NT2/D1 (cell line): Measurements from ENCODE around the gene CHRNA1.
"Not testable (repeated sequence)": the region's sequence is repeated elsewhere in the genome, so short reads cannot be mapped to it uniquely, and the experiment has no call there.

Source experiments
- DNase-seq: peaks from one replicate; pipeline ENCODE4 v3.0.0-alpha.2; 2011; ENCODE audit warnings: low read depth, low spot score
- H3K27me3 ChIP-seq: 2 replicates; pipeline ENCODE4 v1.6.0; 2011; ENCODE audit warnings: mild to moderate bottlenecking; ENCODE audit not compliant: insufficient read length, insufficient read depth
- H3K36me3 ChIP-seq: 2 replicates; pipeline ENCODE4 v1.6.1; 2011; ENCODE audit warnings: mild to moderate bottlenecking, low read length, mixed read lengths; ENCODE audit not compliant: insufficient read depth, insufficient read length
- H3K4me1 ChIP-seq: 2 replicates; pipeline ENCODE4 v1.5.1; 2011; ENCODE audit not compliant: insufficient read depth, insufficient read length
- H3K4me3 ChIP-seq: 2 replicates; pipeline ENCODE4 v1.5.1; 2011; ENCODE audit warnings: low read depth; ENCODE audit not compliant: insufficient read length
- H3K9ac ChIP-seq: 2 replicates; pipeline ENCODE4 v1.6.0; 2011; ENCODE audit warnings: low read depth; ENCODE audit not compliant: insufficient read length
- H3K9me3 ChIP-seq: 2 replicates; pipeline ENCODE4 v1.5.1; 2011; ENCODE audit warnings: mild to moderate bottlenecking, low read length; ENCODE audit not compliant: insufficient read depth
- SUZ12 ChIP-seq: IDR thresholded peaks from 2 replicates; pipeline ENCODE4 v1.6.1; 2011; ENCODE audit not compliant: insufficient read length, insufficient read depth; ENCODE audit errors: extremely low read depth
- YY1 ChIP-seq: IDR thresholded peaks from 2 replicates; pipeline ENCODE4 v1.6.1; 2011; ENCODE audit not compliant: insufficient read length, insufficient read depth
- ZNF274 ChIP-seq: IDR thresholded peaks from 2 replicates; pipeline ENCODE4 v1.6.1; 2011; ENCODE audit warnings: mild to moderate bottlenecking, low read depth, low read length

The CHRNA1 gene

GRCh38 chr2:174716785-174717184 is 47.5 kb downstream of the CHRNA1 start:
- TF ChIP-seq SUZ12 = no peak
- TF ChIP-seq ZNF274 = no peak
- TF ChIP-seq YY1 = no peak
- no peak for DNase-seq
- Histone ChIP-seq H3K4me3 (no peak overlapping the region), H3K4me1 (no peaks in the 10 kb centered on the region), H3K27me3 (no peaks in the 10 kb centered on the region), H3K9ac (no peak overlapping the region), H3K9me3 (peaks cover 6% of the 10 kb centered on the region; the same call in 1 of the 2 replicates), H3K36me3 (no peaks in the 10 kb centered on the region)

- Histone ChIP-seq H3K9ac (no peak overlapping the region), H3K4me1 (no peaks in the 10 kb centered on the region), H3K9me3 (peaks cover 10% of the 10 kb centered on the region; the same call in 1 of the 2 replicates), H3K36me3 (no peaks in the 10 kb centered on the region), H3K27me3 (no peaks in the 10 kb centered on the region), H3K4me3 (no peak overlapping the region)
- no peak for DNase-seq
- TF ChIP-seq YY1 (no peak), SUZ12 (no peak), ZNF274 (no peak)
These were observed 50.6 kb downstream of the CHRNA1 start for GRCh38 chr2:174713686-174714085.

- H3K4me1 ChIP-seq = no peaks in the 10 kb centered on the region
- no peaks in the 10 kb centered on the region for H3K27me3 ChIP-seq
- TF ChIP-seq YY1 (no peak), ZNF274 (no peak), SUZ12 (no peak)
- no peak for DNase-seq
- no peaks in the 10 kb centered on the region for H3K36me3 ChIP-seq
- no peak overlapping the region for H3K4me3 ChIP-seq
- H3K9me3 ChIP-seq = peaks cover 10% of the 10 kb centered on the region; the same call in 1 of the 2 replicates
- H3K9ac ChIP-seq = no peak overlapping the region
These were observed 53.1 kb downstream of the CHRNA1 start for GRCh38 chr2:174711206-174711605.

- H3K27me3 ChIP-seq, H3K9ac ChIP-seq, H3K4me3 ChIP-seq, H3K9me3 ChIP-seq, H3K36me3 ChIP-seq, DNase-seq, H3K4me1 ChIP-seq: not testable (repeated sequence)
These were observed 54.8 kb downstream of the CHRNA1 start for GRCh38 chr2:174709416-174710004.

DNA sequence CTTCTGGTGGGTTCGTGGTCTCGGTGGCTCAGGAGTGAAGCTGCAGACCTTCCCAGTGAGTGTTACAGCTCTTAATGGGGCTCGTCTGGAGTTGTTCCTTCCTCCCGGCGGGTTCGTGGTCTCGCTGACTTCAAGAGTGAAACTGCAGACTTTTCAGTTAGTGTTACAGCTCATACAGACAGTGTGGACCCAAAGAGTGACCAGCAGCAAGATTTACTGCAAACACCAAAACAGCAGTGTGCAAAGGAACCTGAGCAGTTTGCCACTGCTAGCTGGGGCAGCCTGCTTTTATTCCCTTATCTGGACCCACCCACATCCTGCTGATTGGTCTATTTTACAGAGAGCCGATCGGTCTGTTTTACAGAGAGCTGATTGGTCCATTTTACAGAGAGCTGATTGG is 55.6 kb downstream of the CHRNA1 start:
- DNase-seq = no peak
- H3K4me3 ChIP-seq = no peak overlapping the region
- H3K4me1 ChIP-seq = no peaks in the 10 kb centered on the region
- no peaks in the 10 kb centered on the region for H3K27me3 ChIP-seq
- TF ChIP-seq YY1 (no peak), SUZ12 (no peak), ZNF274 (no peak)
- H3K9ac ChIP-seq = no peak overlapping the region
- H3K9me3 ChIP-seq = peaks cover 10% of the 10 kb centered on the region; the same call in 1 of the 2 replicates
- H3K36me3 ChIP-seq = no peaks in the 10 kb centered on the region

- Histone ChIP-seq H3K9me3 (peaks cover 9% of the 10 kb centered on the region; the same call in 1 of the 2 replicates), H3K36me3 (no peaks in the 10 kb centered on the region), H3K9ac (no peak overlapping the region), H3K4me3 (no peak overlapping the region), H3K4me1 (no peaks in the 10 kb centered on the region), H3K27me3 (no peaks in the 10 kb centered on the region)
- no peak for DNase-seq
- TF ChIP-seq SUZ12 (no peak), ZNF274 (no peak), YY1 (no peak)
These were observed 59.0 kb downstream of the CHRNA1 start for GRCh38 chr2:174705321-174705720.

DNA sequence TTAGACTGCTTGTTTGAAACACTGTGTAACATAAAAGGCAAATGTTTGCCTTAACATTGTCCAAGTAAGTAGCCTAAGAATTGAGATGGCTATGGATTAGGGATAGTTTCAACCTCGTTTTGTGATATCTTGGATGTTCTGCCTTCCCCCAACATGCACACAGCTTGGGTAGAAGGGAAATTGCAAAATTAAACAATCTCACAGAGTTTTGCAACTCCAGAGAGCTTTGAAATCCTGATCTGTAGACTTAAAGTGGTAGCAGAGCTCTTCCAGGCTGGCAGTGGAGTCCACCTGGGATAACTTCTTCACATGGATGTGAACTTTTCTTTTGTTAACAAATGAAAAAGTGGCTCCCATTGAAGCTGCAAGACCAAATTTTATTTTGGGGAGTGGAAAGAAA is 59.6 kb downstream of the CHRNA1 start:
- no peaks in the 10 kb centered on the region for H3K36me3 ChIP-seq
- H3K27me3 ChIP-seq = no peaks in the 10 kb centered on the region
- H3K9ac ChIP-seq = no peak overlapping the region
- H3K4me1 ChIP-seq = no peaks in the 10 kb centered on the region
- H3K9me3 ChIP-seq = peaks cover 2% of the 10 kb centered on the region; the same call in 1 of the 2 replicates
- H3K4me3 ChIP-seq = no peak overlapping the region
- no peak for DNase-seq
- TF ChIP-seq YY1 = no peak
- TF ChIP-seq SUZ12 = no peak
- TF ChIP-seq ZNF274 = no peak
